ENCODE results near the gene ANTXR1.

The ANTXR1 gene

GRCh38 chr2:69013142-69013839 lies at the start of gene ANTXR1:
Gene ANTXR1, plus strand, starts transcription at chr2:69013179. Its CDS starts 321 bp downstream, at chr2:69013500.
- peak; percentile 21 for DNase-seq

- DNase-seq: no peak
These were observed 48.7 kb upstream of the ANTXR1 start for GRCh38 chr2:68964282-68964681.

- DNase-seq: no peak
These were observed 44.8 kb upstream of the ANTXR1 start for GRCh38 chr2:68968221-68968620.

- no peak for DNase-seq
These were observed 43.1 kb upstream of the ANTXR1 start for GRCh38 chr2:68969736-68970490.

GRCh38 chr2:68970566-68971265 lies 42.3 kb upstream of the ANTXR1 start:
- no peak for DNase-seq

GRCh38 chr2:68971591-68972231 lies 41.3 kb upstream of the ANTXR1 start:
- DNase-seq: no peak

- DNase-seq: no peak
These were observed 38.7 kb upstream of the ANTXR1 start, which contains the start of gene GKN1 for GRCh38 chr2:68974251-68974650. Gene GKN1, plus strand, starts transcription at chr2:68974636. Its CDS starts 42 bp downstream, at chr2:68974678.

GRCh38 chr2:68974946-68975665 lies 37.9 kb upstream of the ANTXR1 start:
- DNase-seq: no peak

GRCh38 chr2:68975844-68976243 lies 37.1 kb upstream of the ANTXR1 start:
- DNase-seq: no peak

- no peak for DNase-seq
These were observed 35.5 kb upstream of the ANTXR1 start for GRCh38 chr2:68977453-68977852.

GRCh38 chr2:68978098-68978497 lies 34.9 kb upstream of the ANTXR1 start:
- no peak for DNase-seq

GRCh38 chr2:68980956-68981355 lies 32.0 kb upstream of the ANTXR1 start:
- DNase-seq: peak; percentile 82

- DNase-seq: no peak
These were observed 25.9 kb upstream of the ANTXR1 start for GRCh38 chr2:68987021-68987503.

- no peak for DNase-seq
These were observed 23.9 kb upstream of the ANTXR1 start for GRCh38 chr2:68989035-68989434.

- DNase-seq: no peak
These were observed 20.6 kb upstream of the ANTXR1 start for GRCh38 chr2:68992341-68992740.

- DNase-seq: no peak
These were observed 20.0 kb upstream of the ANTXR1 start for GRCh38 chr2:68992933-68993332.

GRCh38 chr2:68993660-68994059 lies 19.3 kb upstream of the ANTXR1 start:
- DNase-seq: no peak

GRCh38 chr2:68994864-68995263 lies 18.1 kb upstream of the ANTXR1 start:
- no peak for DNase-seq

- no peak for DNase-seq
These were observed 17.1 kb upstream of the ANTXR1 start for GRCh38 chr2:68995916-68996315.

- no peak for DNase-seq
These were observed 15.6 kb upstream of the ANTXR1 start for GRCh38 chr2:68997401-68997800.

GRCh38 chr2:69001879-69002278 lies 11.1 kb upstream of the ANTXR1 start:
- DNase-seq: no peak

- DNase-seq: no peak
These were observed 9.2 kb upstream of the ANTXR1 start for GRCh38 chr2:69003731-69004130.

Data from NCI-H2029 treated with DMSO at 0.1 percent for 48 hours (cell line).